T-helper 9 cell (primary cell): ENCODE data around the gene PIK3CB.
"Not testable (repeated sequence)": the region's sequence is repeated elsewhere in the genome, so short reads cannot be mapped to it uniquely, and the experiment has no call there.

Source experiments
- DNase-seq: peaks from one replicate; pipeline ENCODE4 v3.0.0-alpha.2; 2020

PIK3CB gene

GRCh38 chr3:138675393-138675792 is 159.3 kb downstream of the PIK3CB start:
- DNase-seq, result no peak

DNA sequence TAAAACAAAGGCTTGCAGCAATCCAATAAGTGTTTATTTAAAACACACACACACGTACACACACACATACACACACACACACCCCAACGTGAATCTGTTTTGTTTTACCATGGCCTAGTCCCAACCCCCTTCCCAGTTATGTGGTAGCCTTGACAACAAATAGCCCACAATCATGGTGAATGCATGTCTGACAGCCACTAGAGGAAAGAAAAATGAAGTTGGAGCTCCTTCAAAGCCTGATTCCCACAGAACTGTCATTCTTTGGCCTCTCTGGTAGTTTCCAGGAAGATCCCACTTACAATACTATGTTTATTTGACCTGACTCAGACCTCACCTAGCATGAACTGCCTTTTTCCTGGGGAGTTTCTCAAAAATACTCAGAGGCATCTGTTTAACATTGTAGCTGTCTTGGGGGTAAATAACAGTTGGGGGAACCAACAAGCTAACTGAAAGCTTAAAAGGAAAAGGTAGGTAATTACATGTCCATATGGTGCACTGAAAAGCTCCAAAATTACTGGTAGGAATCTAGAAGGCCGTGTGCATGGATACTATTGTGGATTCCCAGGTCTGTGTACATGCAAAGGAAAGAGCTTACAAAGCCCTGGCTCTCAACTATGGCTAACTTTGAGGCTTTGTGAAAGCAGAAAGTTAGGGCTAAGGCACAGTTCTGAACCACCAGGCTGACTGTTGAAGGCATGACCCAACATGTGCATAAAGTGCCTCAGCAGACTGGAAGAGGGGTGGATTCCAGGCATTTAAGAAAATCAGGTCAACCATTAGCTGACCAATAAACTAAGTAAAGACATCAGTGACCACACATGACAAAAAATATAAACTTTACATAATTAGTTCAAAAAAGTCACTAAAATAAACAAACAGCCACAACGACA is 160.8 kb downstream of the PIK3CB start:
- no peak for DNase-seq

GRCh38 chr3:138670407-138670806 is 164.3 kb downstream of the PIK3CB start:
- DNase-seq, result no peak

DNA sequence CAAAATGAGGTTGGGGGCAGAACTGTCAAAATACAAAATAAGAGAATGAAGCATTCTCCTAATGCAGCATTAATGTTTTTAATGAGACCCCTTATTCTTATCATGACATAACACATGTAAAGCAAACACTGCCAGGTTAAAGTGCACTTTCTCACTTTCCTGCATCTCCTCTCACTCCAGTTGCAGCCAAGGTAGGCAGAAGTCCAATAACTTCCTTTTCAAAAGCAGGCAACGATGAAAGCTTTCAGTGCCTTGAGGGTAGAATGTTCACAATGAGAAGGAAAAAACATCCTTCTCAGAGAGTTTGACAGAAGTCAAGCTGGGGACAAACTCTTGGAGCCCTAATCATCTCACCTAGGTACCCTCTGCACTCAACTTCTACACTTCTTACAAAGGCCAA is 166.6 kb downstream of the PIK3CB start:
- no peak for DNase-seq

- DNase-seq, result no peak
Measured at GRCh38 chr3:138657508-138657907, 177.2 kb downstream of the PIK3CB start.

- no peak for DNase-seq
Measured at GRCh38 chr3:138653567-138653966, 181.2 kb downstream of the PIK3CB start.

DNA sequence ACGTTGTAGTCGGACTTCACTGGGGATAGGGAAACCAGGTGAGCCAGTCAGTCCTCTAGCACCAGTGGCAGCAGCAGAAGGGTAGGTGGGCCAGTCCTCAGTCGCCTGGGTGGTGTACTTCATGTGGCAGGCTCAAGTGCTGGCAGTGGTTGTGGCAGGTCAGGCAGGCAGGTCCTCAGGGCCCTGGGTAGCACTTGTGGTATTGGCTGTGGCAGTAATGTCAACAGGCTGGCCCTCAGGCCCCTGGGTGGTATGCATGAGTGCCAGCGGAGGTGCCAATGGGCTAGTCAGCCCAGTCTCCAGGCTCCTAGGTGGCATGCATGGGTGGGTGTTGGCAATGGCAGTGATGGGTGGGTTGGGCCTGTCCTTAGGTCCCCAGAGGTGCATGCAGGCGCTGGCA is 185.6 kb downstream of the PIK3CB start:
- no peak for DNase-seq

GRCh38 chr3:138646513-138646912 is 188.2 kb downstream of the PIK3CB start:
- DNase-seq, result no peak

GRCh38 chr3:138646008-138646407 is 188.7 kb downstream of the PIK3CB start:
- no peak for DNase-seq

DNA sequence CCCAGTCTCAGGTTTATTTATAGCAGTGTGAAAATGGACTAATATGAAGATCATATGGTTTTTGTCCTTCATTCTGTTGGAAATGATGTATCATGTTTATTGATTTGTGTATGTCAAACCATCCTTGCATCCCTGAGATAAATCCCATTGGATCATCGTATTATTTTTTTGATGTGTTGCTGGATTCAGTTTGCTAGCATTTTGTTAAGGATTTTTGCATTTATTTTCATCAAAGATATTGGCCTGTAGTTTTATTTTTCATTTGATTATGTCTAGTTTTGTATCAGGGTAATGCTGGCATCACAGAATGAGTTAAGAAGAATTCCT is 191.8 kb downstream of the PIK3CB start:
- DNase-seq, result no peak

DNA sequence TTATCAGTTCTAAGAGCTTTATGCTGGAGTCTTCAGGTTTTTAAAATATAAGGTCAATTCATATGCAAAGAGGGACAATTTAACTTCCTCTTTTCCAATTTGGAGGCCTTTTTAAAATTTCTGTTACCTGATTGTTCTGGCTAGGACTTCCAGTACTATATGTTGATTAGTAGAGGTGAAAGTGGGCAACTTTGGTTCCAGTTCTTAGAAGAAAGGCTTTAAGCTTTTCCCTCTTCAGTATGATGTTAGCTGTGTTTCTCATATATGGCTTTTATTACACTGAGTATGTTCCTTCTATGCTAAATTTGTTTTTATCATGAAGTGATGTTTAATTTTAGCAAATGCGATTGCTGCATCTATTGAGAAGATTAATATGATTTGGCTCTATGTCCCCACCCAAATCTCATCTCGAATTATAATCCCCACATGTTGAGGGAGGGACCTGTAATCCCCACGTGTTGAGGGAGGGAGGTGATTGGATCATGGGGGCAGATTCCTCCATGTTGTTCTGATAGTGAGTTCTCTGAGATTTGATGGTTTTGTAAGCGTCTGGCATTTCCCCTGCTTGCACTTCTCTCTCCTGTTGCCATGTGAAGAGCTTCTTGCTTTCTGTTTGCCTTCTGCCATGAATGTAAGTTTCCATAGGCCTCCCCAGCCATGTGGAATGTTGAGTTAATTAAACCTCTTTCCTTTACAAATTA is 192.4 kb downstream of the PIK3CB start:
- no peak for DNase-seq

- no peak for DNase-seq
Measured at GRCh38 chr3:138640537-138640936, 194.2 kb downstream of the PIK3CB start.

DNA sequence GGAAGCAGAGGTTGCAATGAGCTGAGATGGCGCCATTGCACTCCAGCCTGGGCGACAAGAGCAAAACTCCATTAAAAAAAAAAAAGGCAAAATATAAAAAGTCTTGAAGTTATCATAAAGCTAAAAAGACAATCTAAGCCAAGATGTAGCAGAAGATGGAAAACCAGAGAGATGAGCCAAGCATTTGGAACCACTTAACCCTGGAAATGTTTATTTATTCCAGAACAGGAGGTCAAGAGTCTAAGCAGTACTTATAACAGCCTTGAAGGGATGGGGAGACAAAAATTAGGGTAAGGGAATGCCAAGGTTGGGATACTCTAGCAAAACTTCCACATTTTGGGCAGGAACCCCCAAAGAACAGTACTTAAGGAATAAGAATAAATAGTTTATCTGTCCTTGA is 196.1 kb downstream of the PIK3CB start:
- DNase-seq, result no peak

DNA sequence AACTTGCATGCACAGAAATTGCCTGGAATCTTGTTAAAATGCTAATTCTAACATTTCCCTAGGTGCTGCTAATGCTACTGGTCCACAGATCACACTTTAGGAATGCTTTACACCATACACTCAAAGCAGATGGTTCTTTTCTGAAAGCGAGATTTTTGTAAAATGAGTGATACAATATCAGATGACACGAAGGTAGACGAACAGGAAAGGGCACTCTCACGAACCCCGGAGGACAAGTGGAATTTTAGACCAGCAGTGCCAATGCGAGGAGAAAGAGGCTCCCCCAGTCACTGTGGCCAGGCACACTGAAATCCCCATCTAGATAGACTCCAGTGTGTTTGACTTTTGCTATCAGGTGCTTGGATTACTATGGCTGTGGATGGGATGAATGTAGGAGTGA is 205.2 kb downstream of the PIK3CB start:
- no peak for DNase-seq

DNA sequence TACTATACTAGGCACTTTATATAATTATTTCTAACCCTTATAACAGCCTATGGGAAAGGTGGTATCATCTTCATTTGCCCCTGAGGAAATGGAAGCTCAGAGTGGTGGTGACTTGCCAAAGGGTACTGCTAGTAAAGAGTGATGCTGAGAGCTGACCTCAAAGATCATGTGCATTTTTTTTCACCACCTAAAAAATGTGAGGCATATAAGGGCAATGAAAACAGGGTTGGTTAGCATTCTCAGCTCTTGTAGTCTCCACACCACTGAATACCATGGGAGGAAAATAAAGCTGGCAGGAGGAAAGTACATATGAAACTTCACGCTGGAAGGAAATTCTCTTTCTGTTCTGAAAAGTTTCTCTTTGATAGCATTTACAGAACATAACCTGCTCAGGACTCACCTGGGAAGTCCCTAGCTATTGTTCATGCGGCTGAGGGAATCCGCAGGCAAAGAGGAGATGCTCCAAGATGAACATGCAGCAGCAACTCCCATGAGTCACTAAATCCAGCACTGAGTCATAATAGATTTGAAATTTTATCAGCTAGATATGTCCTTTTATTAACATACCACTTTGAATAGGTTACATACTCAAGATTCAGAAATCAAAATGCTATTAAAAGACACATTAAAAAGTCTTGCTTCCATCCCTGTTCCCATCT is 208.9 kb downstream of the PIK3CB start:
- no peak for DNase-seq

DNA sequence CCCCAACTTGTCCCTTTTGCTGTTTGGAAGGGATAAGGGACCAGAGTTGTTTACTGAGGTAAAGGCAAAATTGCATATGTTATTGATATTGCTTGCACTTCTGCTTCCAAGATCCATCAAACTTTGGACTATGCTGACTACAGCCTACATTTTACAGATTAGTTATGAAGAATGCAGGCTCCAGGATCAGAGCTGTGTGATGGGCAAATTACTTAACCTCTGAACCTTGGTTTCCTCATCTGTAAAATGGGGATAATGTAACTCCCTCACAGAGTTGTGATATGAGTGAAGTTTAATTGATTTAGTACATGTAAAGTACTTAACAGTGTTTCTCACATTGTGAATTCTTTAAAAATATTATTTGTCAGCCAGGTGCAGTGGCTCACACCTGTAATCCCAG is 210.2 kb downstream of the PIK3CB start:
- no peak for DNase-seq

- DNase-seq, result no peak
Measured at GRCh38 chr3:138620431-138620830, 214.3 kb downstream of the PIK3CB start.

- no peak for DNase-seq
Measured at GRCh38 chr3:138615462-138615861, 219.3 kb downstream of the PIK3CB start.

- no peak for DNase-seq
Measured at GRCh38 chr3:138609898-138610266, 224.8 kb downstream of the PIK3CB start.

DNA sequence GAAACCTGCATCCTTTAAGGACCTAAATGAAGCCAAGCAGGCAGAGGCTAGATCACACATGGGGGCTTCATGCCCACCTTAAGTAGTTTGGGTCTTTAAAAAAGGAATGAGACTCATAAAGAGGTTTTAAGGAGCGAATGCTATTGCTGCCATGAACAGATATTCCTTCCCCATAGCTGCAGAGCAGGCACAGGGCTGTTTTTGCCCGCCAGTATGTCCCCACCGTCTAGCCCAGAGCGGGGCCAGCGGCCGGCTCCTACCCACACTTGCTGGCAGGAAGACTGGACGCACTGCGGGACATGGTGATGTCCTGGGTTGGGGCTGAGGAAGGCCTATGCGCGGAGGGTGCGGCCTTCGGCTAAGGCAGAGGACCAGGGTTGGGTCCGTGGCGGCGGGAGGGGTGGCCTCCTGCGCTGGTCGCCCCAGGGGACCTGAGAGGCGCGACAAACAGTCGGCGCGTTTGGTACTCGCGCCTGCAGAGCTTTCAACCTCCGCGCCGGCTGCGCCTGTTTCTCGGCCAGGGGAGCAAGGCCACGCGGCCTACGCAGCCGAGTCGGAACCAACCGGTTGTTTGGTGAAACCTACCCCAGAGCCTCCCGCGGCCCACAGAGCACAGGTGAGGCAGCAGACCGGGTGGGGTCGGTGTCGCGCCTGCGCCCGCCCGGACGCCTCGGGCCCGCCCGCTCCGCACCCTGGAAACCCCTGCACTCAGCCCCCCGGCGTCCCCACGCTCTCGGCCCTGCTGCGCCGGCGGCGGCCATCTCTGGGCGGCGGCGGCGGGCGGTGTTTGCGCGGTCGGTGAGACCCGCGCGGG is 226.2 kb downstream of the PIK3CB start, which contains the start of gene FAIM:
Gene FAIM (plus strand): TSS at position 450 of the 814 bp plus-strand sequence. CDS start 10,956 bp downstream, outside the sequence.
- peak; percentile 45 for DNase-seq

DNA sequence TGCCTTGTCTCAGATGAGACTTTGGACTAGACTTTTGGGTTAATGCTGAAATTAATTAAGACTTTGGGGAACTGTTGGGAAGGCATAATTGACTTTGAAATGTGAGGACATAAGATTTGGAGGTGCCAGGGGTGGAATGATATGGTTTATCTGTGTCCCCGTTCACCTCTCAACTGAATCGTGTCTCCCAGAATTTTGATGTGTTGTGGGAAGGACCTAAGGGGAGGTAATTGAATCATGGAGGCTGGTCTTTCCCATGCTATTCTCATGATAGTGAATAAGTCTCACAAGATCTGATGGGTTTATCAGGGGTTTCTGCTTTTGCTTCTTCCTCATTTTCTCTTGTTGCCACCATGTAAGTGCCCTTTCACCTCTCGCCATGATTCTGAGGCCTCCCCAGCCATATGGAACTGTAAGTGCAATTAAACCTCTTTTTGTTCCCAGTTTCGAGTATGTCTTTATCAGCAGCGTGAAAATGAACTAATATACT is 230.6 kb downstream of the PIK3CB start:
- not testable (repeated sequence) for DNase-seq
